Aorta (tissue), 5 donors: Measurements from ENCODE around the gene BRD4. TPM values are rescaled to one million over a fixed set of nuclear protein-coding genes. Genes with fewer than 3 reads are reported as not detected.
A peak's percentile ranks its signal among the peaks of the same experiment; 100 is the strongest.

Source experiments
- ATAC-seq: fragments of 200-7000 bp; cut with Tn5 transposase; one replicate; pipeline ENCODE4 v1.9.1; 2022; ENCODE audit warnings: moderate library complexity; ENCODE audit not compliant: low FRiP score
- DNase-seq, 2 donors: peaks; one replicate each; pipeline ENCODE4 v3.0.0-alpha.2; 2020
- H3K27ac ChIP-seq, 2 donors: one replicate each; pipeline ENCODE4 v1.5.1; 2013; ENCODE audit warnings: low read length in 2 of 2, mild to moderate bottlenecking in 2 of 2, moderate library complexity in 2 of 2, control low read depth in 1 of 2, inconsistent platforms in 1 of 2, low read depth in 1 of 2
- H3K27me3 ChIP-seq, 2 donors: one replicate each; pipeline ENCODE4 v1.6.1; 2013; ENCODE audit warnings: control low read depth in 1 of 2, low read length in 1 of 2, mild to moderate bottlenecking in 1 of 2, moderate library complexity in 1 of 2; ENCODE audit not compliant: insufficient read depth in 2 of 2, control insufficient read depth in 1 of 2
- H3K36me3 ChIP-seq, 2 donors: one replicate each; pipeline ENCODE4 v1.6.1; 2013; ENCODE audit warnings: control low read depth in 1 of 2, low read length in 1 of 2, mild to moderate bottlenecking in 1 of 2; ENCODE audit not compliant: insufficient read depth in 2 of 2, control insufficient read depth in 1 of 2
- H3K4me1 ChIP-seq, 2 donors: one replicate each; pipeline ENCODE4 v1.6.1; 2013; ENCODE audit warnings: low read length in 2 of 2, control low read depth in 1 of 2, mild to moderate bottlenecking in 1 of 2, moderate library complexity in 1 of 2; ENCODE audit not compliant: insufficient read depth in 2 of 2, control insufficient read depth in 1 of 2
- H3K4me3 ChIP-seq, 2 donors: one replicate each; pipeline ENCODE4 v1.5.1; 2013; ENCODE audit warnings: low read length in 2 of 2, control low read depth in 1 of 2, mild to moderate bottlenecking in 1 of 2
- H3K9me3 ChIP-seq: one replicate; pipeline ENCODE4 v1.6.1; 2013; ENCODE audit warnings: mild to moderate bottlenecking, low read length; ENCODE audit not compliant: control insufficient read depth
- WGBS, 2 donors: extraction: QIAGEN DNeasy Blood & Tissue Kit; methylation state at CpG; one replicate each; pipeline ENCODE4 v1.1.7; 2013; 5-methylcytosine and 5-hydroxymethylcytosine counted together
- intact Hi-C, 2 donors: fragments of 100-400 bp; cut with DNase I; formaldehyde crosslinking; loops; one replicate each; pipeline versions ENCODE4 v1.14.2 to v1.15.0; 2022
- polyA plus RNA-seq, 2 donors: library from polyadenylated mRNA; stranded (reverse); fragments of 200-250 nt; gene quantifications; one replicate each; pipeline ENCODE4 v1.2.3, GENCODE V29; 2013
- total RNA-seq, 2 donors: library from RNA; stranded (reverse); fragmentation: NEBNext Ultra II Directional; extraction: Animal tissue kit (Norgen Biotek cat#: 25700); gene quantifications; one replicate each; pipeline ENCODE4 v1.2.1, GENCODE V29; 2021
- donor health status: healthy with polysubstance abuse.
- donor health status: Bipolar disorder and iron deficiency.
- donor health status: DM: no; HTN: no; CAD: no.
- donor health status: DM: no; HTN: no; CAD: no.
- donor health status: DM: yes; HTN: yes; CAD: no.

The BRD4 gene
- total and polyA plus RNA-seq, 4 donors = 12.3 to 126 (median 86.6) TPM

DNA sequence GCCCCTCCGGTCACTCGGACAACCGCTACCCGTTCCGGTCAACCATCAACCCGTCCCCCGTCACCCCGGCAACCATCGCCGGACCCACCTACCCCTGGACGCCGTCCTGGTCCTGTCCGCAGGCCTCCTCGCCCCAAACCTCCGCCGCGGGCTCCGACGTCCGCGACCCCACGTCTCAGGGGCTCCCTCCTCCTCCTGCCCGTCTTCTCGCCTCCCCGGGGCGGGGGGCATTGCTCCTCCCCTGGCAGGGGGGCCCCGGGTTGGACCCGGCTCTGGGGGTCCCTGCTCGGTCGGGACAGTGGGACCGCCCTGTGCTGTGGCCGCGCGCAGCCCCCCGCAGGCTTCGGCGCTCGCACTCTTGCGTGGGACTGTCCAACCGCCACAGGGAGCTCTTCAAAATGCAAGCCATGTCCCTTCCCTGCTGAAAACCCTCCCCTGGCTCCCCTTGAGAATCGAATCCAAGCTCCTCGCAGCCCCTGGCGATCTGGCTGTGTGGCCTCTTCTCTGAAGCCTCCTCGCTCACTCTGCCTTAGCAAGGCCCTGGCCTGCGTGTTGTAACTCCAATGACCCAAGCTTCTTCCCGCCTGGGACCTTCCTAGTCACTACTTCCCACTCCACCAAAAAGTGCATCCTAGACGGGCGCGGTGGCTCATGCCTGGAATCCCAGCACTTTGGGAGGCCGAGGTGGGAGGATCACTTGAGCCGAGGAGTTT lies 108.5 kb downstream of the BRD4 start:
- H3K27ac ChIP-seq = no peak overlapping the region
- H3K27me3 ChIP-seq = no peaks in the 10 kb centered on the region
- H3K9me3 ChIP-seq = no peaks in the 10 kb centered on the region
- H3K4me3 ChIP-seq = peak overlapping the region; percentile 37 to 45
- no peaks in the 10 kb centered on the region for H3K4me1 ChIP-seq
- peak; percentile 42 for ATAC-seq
- intact Hi-C loops = loop anchor here in 1 of 2 donors (1.0 kb wide), 1 partner anchor 23 kb away; no protein-coding TSS in a partner anchor
- 12 to 14% methylated on average over 43 to 51 of the region's 51 CpGs for WGBS, 2 donors
- no peak for DNase-seq
- no peaks in the 10 kb centered on the region for H3K36me3 ChIP-seq

DNA sequence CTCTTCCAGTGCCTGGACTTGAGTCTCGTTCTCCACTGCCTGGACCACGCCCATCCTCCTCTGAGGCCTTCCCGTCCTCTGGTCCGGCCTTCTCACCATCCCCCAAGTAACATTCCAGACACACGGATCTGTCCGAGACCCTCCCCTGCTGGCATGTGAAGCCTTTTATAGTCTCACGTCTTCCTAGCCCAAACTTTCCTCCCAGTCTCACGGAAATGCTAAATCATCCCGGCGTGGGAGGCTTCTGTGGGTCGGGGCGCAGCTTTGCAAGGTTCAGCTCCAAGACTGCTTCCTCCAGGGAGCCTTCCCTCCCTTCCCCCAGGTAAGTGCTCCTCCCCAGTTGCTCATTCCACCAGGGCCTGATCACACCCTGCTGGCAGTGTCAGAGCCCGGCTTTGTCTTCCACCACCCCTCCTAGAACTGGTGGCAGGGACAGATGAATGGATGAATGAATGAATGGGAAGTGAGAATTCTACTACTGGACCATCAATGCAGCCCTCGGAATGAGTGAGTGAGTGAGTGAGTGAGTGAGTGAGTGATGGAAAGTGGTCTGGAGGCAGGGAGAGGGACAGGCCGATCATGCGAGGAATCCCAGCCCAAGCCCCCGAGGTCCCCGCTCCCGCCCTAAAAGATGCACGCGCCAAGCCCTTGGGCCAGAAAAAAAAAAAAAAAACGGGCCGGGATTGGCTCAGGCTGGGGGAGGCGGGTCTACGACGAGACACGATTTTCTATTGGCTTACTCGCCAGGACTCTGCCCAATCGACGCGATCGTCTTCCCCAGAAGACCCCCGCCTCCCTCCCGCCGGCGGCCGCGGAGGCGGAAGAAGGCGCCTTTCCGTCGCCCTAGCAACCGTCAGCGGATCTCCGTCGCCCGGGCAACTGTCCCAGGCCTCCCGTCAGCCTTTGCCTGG lies 109.3 kb downstream of the BRD4 start:
- 1% methylated on average over 47 to 48 of the region's 48 CpGs for WGBS, 2 donors
- Histone ChIP-seq H3K9me3 (no peaks in the 10 kb centered on the region), H3K27ac (no peak overlapping the region), H3K36me3 (no peaks in the 10 kb centered on the region), H3K27me3 (no peaks in the 10 kb centered on the region), H3K4me3 (peak overlapping the region in 1 of 2 donors; percentile 37), H3K4me1 (no peaks in the 10 kb centered on the region)
- ATAC-seq = peak; percentile 95
- intact Hi-C loops = loop anchor here in 1 of 2 donors (1.0 kb wide), 1 partner anchor 24 kb away; no protein-coding TSS in a partner anchor
- peak; percentile 96 to 97 for DNase-seq

DNA sequence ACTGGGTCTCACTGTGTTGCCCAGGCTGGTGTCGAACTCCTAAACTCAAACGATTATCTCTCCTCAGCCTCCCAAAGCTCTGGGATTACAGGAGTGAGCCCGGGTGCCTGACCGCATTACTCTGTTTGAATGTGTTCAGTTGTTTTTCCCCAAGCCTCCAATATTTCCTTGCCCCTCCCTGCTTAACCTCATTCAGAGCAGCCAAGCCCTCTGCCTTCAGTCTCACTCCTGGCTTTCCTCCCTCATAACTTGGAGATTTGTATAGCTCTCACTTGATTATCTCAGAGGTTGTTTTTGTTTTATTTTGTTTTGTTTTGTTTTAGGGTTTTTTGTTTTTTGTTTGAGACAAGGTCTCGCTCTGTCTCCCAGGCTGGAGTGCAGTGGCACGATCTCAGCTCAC lies 111.5 kb downstream of the BRD4 start:
- Histone ChIP-seq H3K4me1 (no peaks in the 10 kb centered on the region), H3K27ac (no peak overlapping the region), H3K4me3 (no peak overlapping the region), H3K27me3 (no peaks in the 10 kb centered on the region), H3K36me3 (no peaks in the 10 kb centered on the region), H3K9me3 (no peaks in the 10 kb centered on the region)
- intact Hi-C loops = no loop called here
- ATAC-seq = no peak
- WGBS, 2 donors = 26 to 36% methylated on average over 6 of the region's 6 CpGs
- no peak for DNase-seq

DNA sequence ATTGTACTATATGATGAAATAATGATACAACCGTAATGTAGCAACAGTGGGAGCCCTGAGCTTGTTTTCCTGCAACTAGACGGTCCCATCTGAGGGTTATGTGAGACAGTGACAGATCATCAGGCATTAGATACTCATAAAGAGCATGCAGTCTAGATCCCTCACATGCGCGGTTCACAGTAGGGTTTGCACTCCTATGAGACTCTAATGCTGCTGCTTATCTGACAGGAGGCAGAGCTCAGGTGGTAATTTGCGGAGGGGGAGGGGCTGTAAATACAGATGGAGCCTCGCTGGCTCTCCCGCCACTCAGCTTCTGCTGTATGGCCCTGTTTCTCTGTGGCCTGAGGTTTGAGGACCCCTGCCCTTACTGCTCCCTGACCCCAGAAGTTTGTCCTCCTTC lies 113.8 kb downstream of the BRD4 start:
- 89 to 91% methylated on average over 7 of the region's 7 CpGs for WGBS, 2 donors
- no peak for DNase-seq

GRCh38 chr19:15216363-15216762 lies 116.0 kb downstream of the BRD4 start:
- WGBS, 2 donors = 92 to 93% methylated on average over 7 of the region's 7 CpGs
- Histone ChIP-seq H3K9me3 (no peaks in the 10 kb centered on the region), H3K4me1 (peaks cover 0 to 4% of the 10 kb centered on the region in 2 donors), H3K4me3 (no peak overlapping the region), H3K27ac (no peak overlapping the region), H3K36me3 (no peaks in the 10 kb centered on the region), H3K27me3 (no peaks in the 10 kb centered on the region)
- intact Hi-C loops = no loop called here
- ATAC-seq (no peak), DNase-seq (no peak)

More for the DNA sequence above, 113.8 kb downstream of the BRD4 start:
- ATAC-seq = no peak
- Histone ChIP-seq H3K36me3 (no peaks in the 10 kb centered on the region), H3K4me3 (no peak overlapping the region), H3K27me3 (no peaks in the 10 kb centered on the region), H3K4me1 (peaks cover 0 to 4% of the 10 kb centered on the region in 2 donors), H3K9me3 (no peaks in the 10 kb centered on the region), H3K27ac (no peak overlapping the region)
- intact Hi-C loops = no loop called here

DNA sequence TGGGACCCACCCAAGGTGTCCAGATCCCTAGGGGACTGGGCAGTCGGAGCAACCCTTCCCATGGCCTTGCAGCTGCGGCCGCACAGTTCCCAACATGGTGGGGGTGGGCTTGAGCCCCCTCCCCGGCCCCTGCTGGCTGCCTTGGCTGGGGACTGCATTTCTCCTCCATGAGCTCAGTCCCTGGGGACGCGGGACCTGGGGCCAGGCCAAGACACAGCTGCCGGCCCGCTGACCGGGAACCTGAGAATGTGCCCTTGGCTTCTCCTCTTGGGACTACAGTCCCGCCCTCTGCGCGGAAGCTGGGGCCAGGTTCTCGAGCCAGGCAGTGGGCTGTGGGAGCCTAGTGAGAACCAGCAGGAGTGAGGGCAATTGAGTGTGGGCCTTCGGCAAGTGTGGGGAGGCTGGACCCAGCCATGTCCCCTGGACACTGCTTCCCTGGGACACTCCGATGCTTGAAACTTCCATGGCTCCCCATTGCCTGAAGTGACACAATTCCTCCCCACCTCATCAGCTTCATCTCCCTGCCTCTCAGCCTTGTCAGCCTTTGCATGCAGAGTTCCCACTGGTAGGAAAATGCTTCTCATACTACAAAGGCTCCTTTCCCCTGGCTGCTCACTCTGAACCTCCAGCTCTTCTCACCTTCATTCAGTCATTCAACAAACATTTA lies 118.5 kb downstream of the BRD4 start:
- Histone ChIP-seq H3K27ac (peak overlapping the region in 1 of 2 donors; percentile 76), H3K27me3 (no peaks in the 10 kb centered on the region), H3K9me3 (no peaks in the 10 kb centered on the region), H3K4me3 (no peak overlapping the region), H3K36me3 (no peaks in the 10 kb centered on the region), H3K4me1 (peaks cover 0 to 4% of the 10 kb centered on the region in 2 donors)
- intact Hi-C loops = loop anchor here (1.0 to 5.0 kb wide), 2 partner anchors 19 to 33 kb away; no protein-coding TSS in a partner anchor
- 1 to 6% methylated on average over 15 of the region's 15 CpGs for WGBS, 2 donors
- ATAC-seq (peak; percentile 82), DNase-seq (peak; percentile 92 to 98)

DNA sequence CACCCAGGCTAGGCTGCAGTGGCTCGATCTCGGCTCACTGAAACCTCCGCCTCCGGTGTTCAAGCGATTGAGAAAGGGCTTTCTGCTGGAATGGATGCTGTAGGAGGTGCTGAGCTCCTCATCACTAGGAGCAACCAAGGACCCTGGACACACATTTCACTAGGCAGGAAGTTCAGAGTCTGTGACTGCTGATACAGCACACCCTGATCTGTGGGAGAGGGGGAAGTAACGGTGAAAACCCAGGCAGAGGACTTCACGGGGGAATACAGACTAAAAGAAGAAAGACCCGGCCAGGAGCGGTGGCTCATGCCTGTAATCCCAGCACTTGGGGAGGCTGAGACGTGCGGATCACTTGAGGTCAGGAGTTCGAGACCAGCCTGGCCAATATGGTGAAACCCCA lies 119.6 kb downstream of the BRD4 start:
- 95 to 96% methylated on average over 12 of the region's 12 CpGs for WGBS, 2 donors
- no peak for DNase-seq
- Histone ChIP-seq H3K27me3 (no peaks in the 10 kb centered on the region), H3K9me3 (no peaks in the 10 kb centered on the region), H3K4me3 (no peak overlapping the region), H3K27ac (peak overlapping the region in 1 of 2 donors; percentile 38), H3K36me3 (no peaks in the 10 kb centered on the region), H3K4me1 (peaks cover 0 to 4% of the 10 kb centered on the region in 2 donors)
- intact Hi-C loops = loop anchor here (1.0 to 5.0 kb wide), 2 partner anchors 17 to 35 kb away; no protein-coding TSS in a partner anchor
- ATAC-seq = no peak

DNA sequence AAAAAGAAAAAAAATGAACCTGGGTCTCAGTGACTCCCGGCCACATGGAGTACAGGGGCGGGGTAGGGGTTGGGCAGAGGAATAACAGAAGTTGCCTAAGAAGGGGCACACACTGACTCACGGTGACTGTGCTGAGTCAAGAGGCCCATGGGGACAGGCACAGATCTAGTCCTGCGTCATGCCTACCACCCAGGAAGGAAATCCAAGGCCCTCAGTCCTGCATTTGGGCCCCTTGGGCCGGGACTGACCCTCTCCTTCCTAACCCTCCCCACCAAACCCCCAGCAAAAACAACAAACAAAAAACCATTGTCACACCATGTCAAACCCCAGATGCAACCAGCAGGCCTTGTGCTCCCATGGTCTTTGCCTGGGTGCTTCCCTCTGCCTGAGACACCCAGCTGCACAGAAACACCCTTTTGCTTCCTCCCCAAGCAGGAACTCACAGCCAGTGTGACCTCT lies 122.0 kb downstream of the BRD4 start:
- H3K36me3 ChIP-seq = no peaks in the 10 kb centered on the region
- no peaks in the 10 kb centered on the region for H3K27me3 ChIP-seq
- intact Hi-C loops = loop anchor here (5.0 kb wide), 1 partner anchor 37 kb away; no protein-coding TSS in a partner anchor
- ATAC-seq (peak; percentile 86), DNase-seq (peak; percentile 90 to 91)
- peaks cover 0 to 4% of the 10 kb centered on the region in 2 donors for H3K4me1 ChIP-seq
- no peak overlapping the region for H3K4me3 ChIP-seq
- H3K9me3 ChIP-seq = no peaks in the 10 kb centered on the region
- H3K27ac ChIP-seq = peak overlapping the region in 1 of 2 donors; percentile 3
- WGBS, 2 donors = 28 to 36% methylated on average over 5 of the region's 5 CpGs
